Hematopoietic multipotent progenitor cell treated with erythropoietin and hydrocortisone succinate and interleukin-3 and kit ligand, for 4 days (in vitro differentiated cells): ENCODE measurements around the gene LMO7.
"Not testable (repeated sequence)": the region's sequence is repeated elsewhere in the genome, so short reads cannot be mapped to it uniquely, and the experiment has no call there.

Experiments used
- DNase-seq: peaks from one replicate; pipeline ENCODE4 v3.0.0-alpha.2; 2015

The LMO7 gene

GRCh38 chr13:75648446-75648845, 12.3 kb downstream of the LMO7 start:
- no peak for DNase-seq

GRCh38 chr13:75651013-75651412, 14.9 kb downstream of the LMO7 start:
- no peak for DNase-seq

- no peak for DNase-seq
These were observed 16.6 kb downstream of the LMO7 start for GRCh38 chr13:75652726-75653125.

DNA sequence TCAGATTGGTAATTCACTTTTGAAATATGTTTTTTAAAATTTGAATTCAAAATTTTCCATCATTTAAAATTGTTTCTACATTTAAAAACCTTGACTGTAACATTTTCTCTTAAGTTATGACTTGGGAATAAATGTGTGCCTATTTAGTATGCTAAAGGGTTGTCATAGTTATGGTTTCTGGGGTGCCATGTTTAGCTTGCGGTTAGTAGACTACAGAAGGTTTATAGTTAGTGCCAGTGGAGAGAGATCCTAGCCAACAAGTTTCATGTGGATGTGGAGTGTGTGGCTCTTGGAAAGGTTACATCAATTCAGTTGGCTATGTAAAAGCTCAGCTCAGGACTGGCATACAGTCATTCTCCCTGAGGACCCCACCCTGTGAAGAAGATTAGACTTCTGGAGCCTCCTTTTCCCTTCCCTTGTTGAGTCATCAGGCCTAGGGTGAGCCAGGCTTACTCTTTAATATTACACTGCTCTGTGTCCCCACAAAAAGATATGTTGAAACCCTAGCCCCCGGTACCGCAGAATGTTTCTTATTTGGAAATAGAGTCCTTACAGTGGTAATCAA, 20.4 kb downstream of the LMO7 start:
- no peak for DNase-seq

DNA sequence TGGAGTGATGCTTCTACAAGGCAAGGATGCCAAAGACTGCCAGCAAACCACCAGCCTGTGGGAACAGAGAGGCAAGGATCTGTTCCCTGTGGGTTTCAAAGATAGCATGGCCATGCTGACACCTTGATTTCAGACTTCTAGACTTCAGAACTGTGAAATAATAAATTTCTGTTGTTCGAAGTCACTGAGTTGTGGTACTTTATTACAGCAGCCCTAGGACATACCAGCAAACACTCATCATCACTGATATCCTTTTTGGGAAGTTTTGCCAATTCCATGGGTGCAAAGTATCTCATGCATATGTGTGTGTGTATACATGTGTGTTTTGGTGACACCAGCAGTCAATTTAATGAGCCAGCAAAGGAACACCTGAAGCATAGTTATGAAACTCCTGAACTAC, 21.0 kb downstream of the LMO7 start:
- no peak for DNase-seq

DNA sequence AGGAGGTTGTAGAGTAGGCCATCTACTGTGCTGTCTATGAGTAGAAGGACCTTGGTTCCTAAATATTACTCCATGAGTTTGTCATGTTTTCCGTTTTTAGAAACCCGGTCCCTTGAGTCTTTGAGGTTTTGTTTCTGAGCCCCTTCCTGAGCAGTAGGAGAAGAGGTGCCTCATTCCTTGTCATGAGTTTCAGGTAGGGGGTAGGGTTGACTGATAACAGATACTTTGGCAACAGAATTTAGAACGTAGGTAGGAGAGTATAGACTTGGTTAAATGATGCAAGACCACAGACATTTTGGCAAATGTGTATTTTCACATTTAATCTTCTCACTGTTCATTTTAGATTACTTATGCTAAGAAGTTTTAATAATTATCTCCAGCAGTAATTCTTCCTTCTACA, 24.6 kb downstream of the LMO7 start:
- DNase-seq, result no peak

DNA sequence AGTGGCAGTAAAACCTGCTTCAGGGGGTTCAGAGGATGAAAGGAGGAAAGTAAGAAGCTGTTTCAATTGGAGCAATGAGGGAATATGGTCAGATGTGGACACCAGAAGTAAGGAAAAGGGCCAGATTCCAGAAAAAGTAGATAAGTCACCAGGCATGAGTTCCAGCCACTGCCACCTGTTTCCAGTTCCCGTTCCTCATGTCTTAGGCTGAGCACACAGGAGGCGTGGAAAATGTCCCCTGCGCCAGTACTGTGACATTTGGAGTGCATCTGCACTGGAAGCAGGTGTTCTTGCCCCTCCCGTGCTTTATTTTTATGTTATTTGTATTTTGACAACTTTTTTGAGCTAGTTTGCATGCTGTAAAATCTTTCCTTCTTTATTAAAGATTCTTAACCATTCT, 25.3 kb downstream of the LMO7 start:
- no peak for DNase-seq

- no peak for DNase-seq
These were observed 30.7 kb downstream of the LMO7 start for GRCh38 chr13:75666646-75667351.

- DNase-seq, result no peak
These were observed 33.6 kb downstream of the LMO7 start for GRCh38 chr13:75669706-75670105.

DNA sequence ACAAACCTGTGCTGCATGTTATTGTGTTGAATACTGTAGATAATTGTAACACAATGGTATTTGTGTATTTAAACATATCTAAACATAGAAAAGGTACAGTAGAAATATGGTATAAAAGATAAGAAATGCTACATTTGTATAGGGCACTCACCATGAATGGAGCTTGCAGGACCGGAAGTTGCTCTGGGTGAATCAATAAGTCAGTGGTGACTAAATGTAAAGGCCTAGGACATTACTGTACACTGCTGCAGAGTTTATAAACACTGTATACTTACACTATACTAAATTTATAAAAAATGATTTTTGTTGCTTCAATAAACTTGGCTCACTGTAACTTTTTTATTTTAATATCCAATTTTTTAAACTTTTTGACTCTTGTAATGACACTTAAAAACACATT, 34.4 kb downstream of the LMO7 start:
- DNase-seq, result no peak

DNA sequence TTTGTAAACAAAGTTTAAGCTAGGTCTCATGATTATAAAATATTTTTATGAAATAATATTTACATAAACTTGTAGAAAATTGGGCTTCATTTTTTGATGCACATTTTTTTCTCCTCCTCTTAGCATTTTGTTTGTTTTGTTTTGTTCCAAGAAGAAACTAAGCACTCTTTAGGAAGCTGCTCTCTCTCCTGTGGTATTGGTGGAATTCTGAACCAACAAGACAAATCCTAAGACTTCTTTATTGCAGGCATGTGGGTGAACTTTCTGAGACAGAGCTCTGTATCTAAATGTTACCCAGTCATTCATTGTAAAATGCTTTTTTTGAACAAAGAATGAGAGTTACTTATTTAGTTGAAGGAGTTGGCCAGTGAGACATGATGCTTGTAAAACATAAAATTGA, 39.3 kb downstream of the LMO7 start:
- no peak for DNase-seq

GRCh38 chr13:75679459-75679858, 43.3 kb downstream of the LMO7 start:
- DNase-seq, result no peak

DNA sequence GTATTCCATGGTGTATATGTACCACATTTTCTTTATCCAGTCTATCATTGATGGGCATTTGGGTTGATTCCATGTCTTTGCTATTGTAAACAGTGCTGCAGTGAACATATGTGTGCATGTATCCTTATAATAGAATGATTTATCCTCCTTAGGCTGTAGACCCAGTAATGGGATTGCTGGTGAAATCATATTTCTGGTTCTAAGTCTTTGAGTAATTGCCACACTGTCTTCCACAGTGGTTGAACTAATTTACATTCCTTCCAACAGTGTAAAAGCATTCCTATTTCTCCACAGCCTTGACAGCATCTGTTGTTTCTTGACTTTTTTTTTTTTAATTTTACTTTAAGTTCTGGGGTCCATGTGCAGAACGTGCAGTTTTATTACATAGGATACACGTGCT, 44.1 kb downstream of the LMO7 start:
- DNase-seq, result not testable (repeated sequence)

GRCh38 chr13:75682326-75682725, 46.2 kb downstream of the LMO7 start:
- DNase-seq, result peak; percentile 64

GRCh38 chr13:75685239-75685697, 49.1 kb downstream of the LMO7 start:
- no peak for DNase-seq

DNA sequence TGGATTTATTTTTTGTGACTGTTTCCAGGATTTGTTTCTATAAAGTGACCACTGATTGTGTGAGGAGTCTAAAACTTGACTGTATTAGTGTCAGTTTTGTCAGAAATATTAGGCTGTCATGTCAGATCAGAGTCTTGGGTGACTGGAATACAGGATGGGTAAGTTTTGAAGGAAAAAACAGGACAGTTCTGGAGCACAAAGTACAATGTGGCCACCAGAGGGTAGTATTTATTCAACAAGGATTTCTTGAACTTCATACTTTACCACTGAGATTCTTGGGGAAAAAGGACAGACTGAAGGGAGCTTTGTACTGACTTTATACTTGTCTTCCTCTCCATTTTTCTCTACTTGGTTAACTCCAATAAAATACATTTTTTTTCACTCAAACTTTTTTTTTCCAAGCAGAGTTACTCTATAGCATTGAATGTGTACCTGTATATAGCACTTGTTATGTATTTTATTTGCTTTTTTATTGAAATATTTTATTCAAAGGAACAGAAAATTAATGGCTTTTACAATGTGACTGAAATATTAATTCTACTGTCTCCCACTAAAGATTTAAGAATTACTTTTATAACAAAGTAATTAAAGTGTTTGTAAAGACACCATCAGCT, 51.1 kb downstream of the LMO7 start:
- peak; percentile 56 for DNase-seq

GRCh38 chr13:75689686-75690085, 53.6 kb downstream of the LMO7 start:
- no peak for DNase-seq

DNA sequence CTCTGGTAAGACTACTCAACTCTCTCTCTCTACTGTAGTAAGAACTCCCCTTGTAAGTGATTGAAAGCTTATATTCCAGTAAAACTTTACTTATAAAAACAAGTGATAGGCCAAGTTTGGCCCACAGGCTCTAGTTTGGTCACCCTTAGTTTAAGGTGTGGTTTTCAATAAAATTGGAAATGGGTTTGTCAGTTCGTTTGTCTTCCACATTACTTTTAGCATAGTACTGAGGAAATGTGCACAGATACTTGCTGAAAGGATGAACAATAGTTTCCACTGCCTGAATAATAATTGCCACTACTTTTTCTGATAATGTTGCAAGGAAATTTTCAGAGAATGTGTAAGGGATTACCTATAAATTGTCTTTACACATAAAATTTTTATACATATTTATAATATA, 54.5 kb downstream of the LMO7 start:
- no peak for DNase-seq

DNA sequence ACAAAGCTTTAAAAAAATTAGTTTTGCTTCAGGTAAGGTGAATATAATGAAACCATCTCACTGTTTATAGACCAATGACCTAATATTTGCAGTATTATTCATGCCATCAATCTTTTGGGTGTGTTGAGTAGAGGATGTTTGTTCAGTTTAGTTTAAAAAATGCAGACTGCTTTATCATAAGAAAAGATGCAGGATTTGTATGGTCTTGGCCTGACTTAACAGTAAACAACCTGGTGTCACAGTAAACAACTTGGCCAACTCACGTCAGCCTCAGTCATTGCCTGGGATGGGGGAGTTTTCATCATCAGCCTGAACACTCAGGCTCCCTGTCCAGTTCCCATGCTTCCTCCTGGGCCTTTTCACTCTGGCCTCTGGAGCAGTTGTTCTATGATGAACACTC, 55.1 kb downstream of the LMO7 start:
- no peak for DNase-seq

DNA sequence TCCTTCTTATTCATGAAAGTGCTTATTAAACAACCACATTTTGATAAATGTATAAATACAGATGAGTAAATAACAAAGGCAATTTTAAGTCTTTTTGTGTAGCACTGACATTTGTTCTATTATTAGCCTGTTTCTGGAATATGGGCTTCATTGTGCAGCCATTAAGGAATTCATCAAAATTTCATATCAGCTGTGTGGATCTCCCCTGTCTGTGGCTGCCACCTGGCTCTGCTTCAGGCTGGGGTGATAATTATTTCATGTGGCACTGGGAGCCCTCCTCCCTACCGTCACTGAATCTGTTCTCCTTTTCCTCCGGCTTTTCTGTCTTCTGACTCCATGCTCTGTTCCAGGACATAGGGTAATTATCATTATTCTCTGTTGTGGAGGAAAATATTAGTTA, 57.1 kb downstream of the LMO7 start:
- DNase-seq, result no peak

GRCh38 chr13:75694722-75695121, 58.6 kb downstream of the LMO7 start:
- no peak for DNase-seq

DNA sequence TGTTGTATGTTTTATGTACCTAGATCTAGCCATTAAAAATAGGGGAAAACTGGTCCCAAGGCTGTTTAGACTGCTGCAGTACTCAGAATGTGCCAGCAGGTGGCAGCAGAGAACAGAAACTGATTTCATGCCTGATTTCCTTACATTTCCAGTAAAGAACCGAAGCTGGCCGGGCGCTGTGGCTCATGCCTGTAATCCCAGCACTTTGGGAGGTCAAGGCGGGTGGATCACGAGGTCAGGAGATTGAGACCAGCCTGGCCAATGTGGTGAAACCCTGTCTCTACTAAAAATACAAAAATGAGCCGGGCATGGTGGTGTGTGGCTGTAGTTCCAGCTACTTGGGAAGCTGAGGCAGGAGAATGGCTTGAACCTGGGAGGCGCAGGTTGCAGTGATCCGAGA, 59.8 kb downstream of the LMO7 start:
- DNase-seq, result peak; percentile 82

- no peak for DNase-seq
These were observed 62.9 kb downstream of the LMO7 start for GRCh38 chr13:75699062-75699461.

GRCh38 chr13:75699717-75700116, 63.6 kb downstream of the LMO7 start:
- not testable (repeated sequence) for DNase-seq

DNA sequence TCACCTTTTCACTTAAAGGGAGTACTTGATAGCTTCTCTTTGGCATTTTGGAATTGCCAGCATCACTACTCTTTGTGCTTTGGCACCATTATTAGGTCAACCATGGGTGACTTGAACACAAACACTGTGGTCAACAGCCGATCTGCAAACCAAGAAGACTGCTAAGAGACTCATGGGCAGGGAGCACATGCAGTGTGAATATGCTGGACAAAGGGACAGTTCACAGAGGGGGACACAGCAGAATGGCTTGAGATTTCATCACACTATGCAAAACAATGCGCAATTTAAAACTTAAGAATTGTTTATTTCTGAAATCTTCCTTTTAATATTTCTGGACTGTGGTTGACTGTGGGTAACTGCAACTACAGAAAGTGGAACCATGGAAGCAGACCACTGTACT, 64.4 kb downstream of the LMO7 start:
- no peak for DNase-seq
